GM12875 (cell line): Measurements from ENCODE around the gene A4GALT.
A peak's percentile ranks its signal among the peaks of the same experiment; 100 is the strongest.

Source experiments
- H3K4me3 ChIP-seq: one replicate; pipeline ENCODE4 v1.5.1; 2011; ENCODE audit warnings: low read depth, low read length, control low read depth
- TF ChIP-seq, protein P1 (sequence below): IDR thresholded peaks from 2 replicates; pipeline ENCODE4 v1.5.1; 2011; ENCODE audit warnings: low read depth, mild to moderate bottlenecking, control low read depth, inconsistent platforms, low read length, moderate library complexity, borderline replicate concordance; ENCODE audit not compliant: insufficient read depth

A4GALT gene

DNA sequence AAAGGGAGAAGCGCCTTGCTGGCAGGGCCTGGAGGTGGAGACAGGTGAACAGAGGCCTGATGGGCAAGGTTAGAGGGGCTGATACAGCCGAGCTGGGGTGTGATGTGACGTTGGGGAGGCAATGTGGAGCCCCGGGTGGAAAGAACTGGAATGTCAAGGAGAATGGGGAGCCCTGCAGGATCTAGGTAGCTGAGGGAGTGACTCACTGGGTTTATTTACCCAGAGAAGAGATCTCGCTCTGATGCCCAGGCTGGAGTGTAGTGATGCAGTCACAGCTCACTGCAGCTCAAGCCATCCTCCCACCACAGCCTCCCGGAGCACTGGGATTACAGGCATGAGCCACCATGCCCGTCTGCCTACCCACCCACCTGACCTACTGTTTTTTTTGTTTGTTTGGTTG lies 69.5 kb downstream of the A4GALT start:
- no peak overlapping the region for H3K4me3 ChIP-seq
- TF ChIP-seq, protein P1, sequence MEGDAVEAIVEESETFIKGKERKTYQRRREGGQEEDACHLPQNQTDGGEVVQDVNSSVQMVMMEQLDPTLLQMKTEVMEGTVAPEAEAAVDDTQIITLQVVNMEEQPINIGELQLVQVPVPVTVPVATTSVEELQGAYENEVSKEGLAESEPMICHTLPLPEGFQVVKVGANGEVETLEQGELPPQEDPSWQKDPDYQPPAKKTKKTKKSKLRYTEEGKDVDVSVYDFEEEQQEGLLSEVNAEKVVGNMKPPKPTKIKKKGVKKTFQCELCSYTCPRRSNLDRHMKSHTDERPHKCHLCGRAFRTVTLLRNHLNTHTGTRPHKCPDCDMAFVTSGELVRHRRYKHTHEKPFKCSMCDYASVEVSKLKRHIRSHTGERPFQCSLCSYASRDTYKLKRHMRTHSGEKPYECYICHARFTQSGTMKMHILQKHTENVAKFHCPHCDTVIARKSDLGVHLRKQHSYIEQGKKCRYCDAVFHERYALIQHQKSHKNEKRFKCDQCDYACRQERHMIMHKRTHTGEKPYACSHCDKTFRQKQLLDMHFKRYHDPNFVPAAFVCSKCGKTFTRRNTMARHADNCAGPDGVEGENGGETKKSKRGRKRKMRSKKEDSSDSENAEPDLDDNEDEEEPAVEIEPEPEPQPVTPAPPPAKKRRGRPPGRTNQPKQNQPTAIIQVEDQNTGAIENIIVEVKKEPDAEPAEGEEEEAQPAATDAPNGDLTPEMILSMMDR, result no peak

DNA sequence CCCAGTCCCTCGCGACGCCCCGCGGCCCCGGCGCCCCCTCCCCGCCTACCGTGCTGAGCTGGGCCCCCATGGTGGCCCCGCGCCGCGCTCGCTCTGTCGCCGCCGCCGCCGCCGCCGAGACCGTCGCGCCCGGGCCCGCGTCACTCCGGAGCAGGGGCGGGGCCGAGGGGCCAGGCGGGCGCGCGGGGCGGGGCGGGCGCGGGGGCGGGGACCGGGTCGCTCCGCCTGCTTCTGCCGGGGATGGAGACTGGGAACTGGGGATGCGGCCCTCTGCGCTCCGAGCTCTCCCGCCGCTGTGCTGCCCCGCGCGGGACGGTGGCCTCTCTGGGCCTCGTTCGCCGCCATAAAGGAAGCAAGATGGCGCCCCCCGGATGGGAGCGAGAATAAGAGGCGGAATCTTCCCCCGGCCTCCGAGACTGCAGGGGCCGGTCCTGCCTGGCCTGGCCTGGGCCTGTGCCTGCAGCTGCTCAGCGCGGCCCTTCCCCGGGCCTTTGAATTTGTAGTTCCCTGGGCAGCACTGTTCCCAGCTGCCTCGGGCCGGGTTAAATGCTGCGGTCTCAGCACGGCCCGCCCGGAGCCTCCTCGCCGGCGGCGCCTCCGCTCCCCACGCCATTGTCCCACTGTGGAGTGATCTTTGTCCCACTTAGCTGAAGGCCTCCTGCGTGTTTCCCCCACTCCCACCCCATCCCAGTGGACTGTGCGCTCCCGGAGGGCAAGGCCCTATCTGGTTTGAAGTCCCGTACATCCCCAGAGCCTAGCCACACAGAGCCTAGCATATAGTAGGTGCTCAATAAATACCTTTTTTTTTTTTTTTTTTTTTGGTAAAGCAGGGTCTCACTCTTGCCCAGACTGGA lies 71.2 kb downstream of the A4GALT start, which contains the start of gene CYB5R3:
Gene CYB5R3 (minus strand): TSS at position 147 of the 854 bp plus-strand sequence. CDS start 77 bp downstream, at position 70.
- H3K4me3 ChIP-seq, result peak within 1 kb of the TSS; percentile 97
- TF ChIP-seq, protein P1, result no peak

DNA sequence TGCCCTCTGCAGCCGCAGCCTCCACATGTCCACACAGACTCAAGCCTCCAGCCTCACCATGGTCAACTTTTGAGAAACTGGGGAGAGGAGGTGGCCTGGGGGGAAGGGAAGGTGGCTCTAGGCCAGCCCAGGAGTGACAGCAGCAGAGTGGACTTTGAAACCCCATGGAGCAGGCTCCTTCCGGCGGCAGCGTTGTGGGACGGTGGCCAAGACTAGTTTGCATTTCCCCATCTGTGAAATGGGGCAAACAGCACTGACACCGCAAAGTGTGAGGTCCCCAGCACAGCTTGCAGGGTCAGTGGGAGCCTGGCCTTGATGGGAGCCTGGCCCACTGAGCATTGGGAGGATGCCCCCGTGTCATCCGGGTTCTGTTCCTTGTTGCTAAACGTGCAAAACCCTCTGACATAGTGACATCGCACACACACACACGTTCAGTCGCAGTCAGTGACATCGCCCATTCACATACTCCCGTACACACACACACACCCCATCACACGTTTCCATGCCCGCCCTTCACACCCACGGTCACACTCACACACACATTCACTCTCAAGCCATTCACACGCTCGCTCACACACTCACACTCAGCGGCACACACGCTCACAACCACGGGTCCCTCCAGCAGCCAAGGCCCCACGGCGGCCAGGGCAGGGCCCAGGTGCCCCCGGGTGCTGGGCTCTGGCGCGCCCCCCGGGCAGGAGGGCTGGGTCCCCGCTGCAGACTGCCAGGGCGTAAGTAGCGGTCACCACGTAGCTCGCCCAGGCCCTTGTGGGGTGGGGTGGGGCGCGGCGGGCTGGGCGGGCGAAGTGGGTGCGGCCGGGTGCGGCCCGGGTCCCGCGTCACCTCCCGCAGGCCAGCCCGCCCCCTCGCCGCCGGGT lies 72.1 kb downstream of the A4GALT start:
- peak overlapping the region; percentile 97 for H3K4me3 ChIP-seq

DNA sequence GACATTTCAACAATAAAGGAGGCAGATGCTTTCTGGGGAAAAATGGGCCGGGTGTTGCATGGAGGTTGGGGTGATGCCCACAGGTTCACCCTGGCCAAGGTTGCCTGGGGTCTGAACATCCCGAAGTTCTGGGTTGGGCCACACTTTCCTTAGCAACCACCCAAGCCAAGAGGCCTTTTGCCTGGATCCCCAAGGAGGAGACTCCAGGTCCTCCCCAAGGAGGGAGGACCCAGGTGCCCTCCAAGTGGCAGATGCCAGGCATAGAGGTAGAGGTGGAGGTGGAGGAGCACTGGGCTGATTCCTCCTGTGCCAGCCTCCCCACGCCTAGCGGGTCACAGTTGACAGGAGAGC lies 72.7 kb downstream of the A4GALT start:
- TF ChIP-seq, protein P1, result no peak
- H3K4me3 ChIP-seq, result peak overlapping the region; percentile 97

More for the DNA sequence above, 72.1 kb downstream of the A4GALT start:
- TF ChIP-seq, protein P1, result no peak

DNA sequence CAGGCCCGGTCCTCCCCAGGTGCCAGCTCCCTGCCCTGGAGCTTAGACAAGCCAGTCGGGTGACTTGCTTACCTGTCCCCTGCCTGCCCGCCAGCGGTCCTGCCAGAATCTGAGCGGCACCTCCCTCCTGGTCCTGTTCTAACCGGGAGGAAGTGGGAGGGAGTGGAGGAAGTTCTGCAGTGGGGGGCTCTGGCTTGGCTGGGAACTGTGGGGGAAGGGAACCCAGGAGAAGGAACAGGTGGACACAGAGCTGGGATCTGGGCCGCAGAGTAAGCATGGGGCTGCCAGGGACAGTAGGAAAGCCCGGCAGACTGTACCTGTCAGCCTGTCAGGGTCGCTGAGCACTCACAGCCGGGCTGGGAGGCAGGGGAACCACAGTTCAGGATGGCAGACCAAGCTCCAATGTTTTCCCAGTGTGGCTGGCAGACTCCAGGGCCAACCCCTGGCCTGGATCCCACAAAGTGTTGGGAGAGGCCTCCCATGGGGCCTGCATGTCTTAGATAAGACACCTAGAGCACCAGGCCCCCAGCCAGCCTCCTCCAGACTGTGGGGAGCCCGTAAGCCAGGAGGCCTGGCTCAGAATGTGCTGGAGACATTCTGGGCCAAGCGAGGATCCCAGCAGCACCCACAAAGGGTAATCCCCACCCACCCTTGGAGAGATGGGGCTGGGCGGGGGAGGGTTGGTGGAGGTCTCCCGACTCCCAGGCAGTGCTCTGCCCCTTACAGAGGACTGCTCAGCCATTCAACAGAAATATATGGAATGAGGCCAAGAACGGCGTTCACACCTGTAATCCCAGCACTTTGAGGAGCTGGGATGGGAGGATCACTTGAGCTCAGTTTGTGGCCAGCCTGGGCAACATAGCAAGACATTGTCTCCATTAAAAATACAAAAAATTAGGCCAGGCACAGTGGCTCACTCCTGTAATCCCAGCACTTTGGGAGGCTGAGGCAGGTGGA lies 73.8 kb downstream of the A4GALT start:
- TF ChIP-seq, protein P1, result no peak
- peak overlapping the region; percentile 26 for H3K4me3 ChIP-seq

DNA sequence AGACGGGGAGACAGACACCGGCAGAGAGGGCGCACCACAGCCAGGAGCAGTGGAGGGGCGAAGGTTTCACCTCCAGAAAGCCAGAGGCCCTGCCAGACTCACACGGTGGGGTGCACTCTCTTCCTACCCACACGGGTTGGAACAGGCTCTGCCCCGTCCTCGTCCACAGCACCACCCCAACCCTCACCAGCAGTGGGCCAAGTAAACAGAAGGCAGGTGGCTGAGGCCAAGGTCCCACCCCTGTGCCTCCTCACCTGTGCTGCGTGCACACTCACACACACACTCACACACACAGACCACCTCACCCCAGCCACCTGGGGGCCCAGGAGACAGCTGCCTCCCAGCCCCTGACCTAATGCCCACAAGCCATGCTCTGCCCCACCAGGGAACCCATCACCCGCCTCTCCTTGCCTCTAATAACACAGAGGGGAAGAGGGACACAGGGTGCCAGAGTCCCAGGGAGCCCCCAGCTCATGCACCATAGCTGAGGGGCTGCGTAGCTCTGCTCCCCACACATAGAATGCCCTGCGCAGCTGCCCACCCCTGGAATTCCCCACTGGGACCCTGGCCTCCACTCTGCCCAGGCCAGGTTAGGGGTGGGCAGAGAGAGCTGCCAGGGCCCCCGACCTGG lies 74.6 kb downstream of the A4GALT start:
- TF ChIP-seq, protein P1, result no peak
- peak overlapping the region; percentile 26 for H3K4me3 ChIP-seq
